Measurements from ENCODE around the gene PTCH1. TPM values are rescaled to one million over a fixed set of nuclear protein-coding genes. Genes with fewer than 3 reads are reported as not detected.

PTCH1 gene
- total and polyA plus RNA-seq, 10 of the 15 experiments (the other 5 are each of a cell fraction or from before 2014, with no cell fraction given): 0.16 to 6.1 (median 2.6) TPM

GRCh38 chr9:95508242-95508967 lies 8.4 kb downstream of the PTCH1 start (continued):
- no peak for TF ChIP-seq RBBP5 (conservative IDR thresholded peaks at IDR 0.05)
- TF ChIP-seq MAX (IDR thresholded peaks at IDR 0.05; ENCODE audit: low read depth, low read length): no peak
- no peak for TF ChIP-seq BRCA1 (IDR thresholded peaks at IDR 0.05; ENCODE audit: low read depth, low read length)
- TF ChIP-seq CBFB (IDR thresholded peaks at IDR 0.05; ENCODE audit: low read depth): no peak
- TF ChIP-seq TCF12 (IDR thresholded peaks at IDR 0.05; ENCODE audit: low read depth, low read length): no peak
- TF ChIP-seq PAX8 (IDR thresholded peaks at IDR 0.05): no peak
- TF ChIP-seq ZBTB40 (IDR thresholded peaks at IDR 0.05; ENCODE audit: borderline replicate concordance): no peak
- no peak for TF ChIP-seq ATF7 (IDR thresholded peaks at IDR 0.05; ENCODE audit: low read depth)
- TF ChIP-seq SIX5 (IDR thresholded peaks at IDR 0.05; ENCODE audit: low read depth, low read length, severe bottlenecking): no peak
- TF ChIP-seq HDGF (IDR thresholded peaks at IDR 0.05): no peak
- 0 out of 2 replicates have a peak, but pooled peaks have one; percentile 6 for TF ChIP-seq TAF1 (IDR thresholded peaks at IDR 0.05; ENCODE audit: borderline replicate concordance, low read depth, low read length)
- TF ChIP-seq CHD2 (IDR thresholded peaks at IDR 0.05; ENCODE audit: borderline replicate concordance, low read depth, low read length): no peak

All from GM12878 (cell line).